Measurements from ENCODE around the gene CCBE1.

The CCBE1 gene

GRCh38 chr18:59593291-59593717 lies 103.9 kb downstream of the CCBE1 start:
- Mint-ChIP-seq H3K27ac (no peak overlapping the region), H3K27me3 (peaks cover 2% of the 10 kb centered on the region), H3K9me3 (no peaks in the 10 kb centered on the region), H3K4me1 (no peaks in the 10 kb centered on the region), H3K36me3 (no peaks in the 10 kb centered on the region), H3K4me3 (no peak overlapping the region)
- ATAC-seq (ENCODE audit: low read depth) (no peak), DNase-seq (ENCODE audit: low spot score in 2 of 2) (no peak)

- Mint-ChIP-seq H3K36me3 (no peaks in the 10 kb centered on the region), H3K4me3 (no peak overlapping the region), H3K4me1 (no peaks in the 10 kb centered on the region), H3K27ac (no peak overlapping the region), H3K9me3 (no peaks in the 10 kb centered on the region), H3K27me3 (peaks cover 2% of the 10 kb centered on the region)
- ATAC-seq (ENCODE audit: low read depth): no peak
- DNase-seq (ENCODE audit: low spot score in 2 of 2): no peak
These were observed 104.6 kb downstream of the CCBE1 start for GRCh38 chr18:59592624-59593023.

GRCh38 chr18:59582395-59582794 lies 114.8 kb downstream of the CCBE1 start:
- no peak overlapping the region for H3K27ac Mint-ChIP-seq
- no peaks in the 10 kb centered on the region for H3K9me3 Mint-ChIP-seq
- ATAC-seq (ENCODE audit: low read depth): no peak
- DNase-seq (ENCODE audit: low spot score in 2 of 2): no peak
- no peak overlapping the region for H3K4me3 Mint-ChIP-seq
- H3K4me1 Mint-ChIP-seq: no peaks in the 10 kb centered on the region
- H3K36me3 Mint-ChIP-seq: no peaks in the 10 kb centered on the region
- peaks cover 6% of the 10 kb centered on the region for H3K27me3 Mint-ChIP-seq

GRCh38 chr18:59579509-59579908 lies 117.7 kb downstream of the CCBE1 start:
- Mint-ChIP-seq H3K27ac (no peak overlapping the region), H3K4me3 (no peak overlapping the region), H3K36me3 (no peaks in the 10 kb centered on the region), H3K9me3 (no peaks in the 10 kb centered on the region), H3K27me3 (peaks cover 5% of the 10 kb centered on the region), H3K4me1 (no peaks in the 10 kb centered on the region)
- ATAC-seq (ENCODE audit: low read depth): no peak
- no peak for DNase-seq (ENCODE audit: low spot score in 2 of 2)

GRCh38 chr18:59577386-59577655 lies 119.9 kb downstream of the CCBE1 start:
- H3K4me1 Mint-ChIP-seq: no peaks in the 10 kb centered on the region
- no peak overlapping the region for H3K27ac Mint-ChIP-seq
- H3K9me3 Mint-ChIP-seq: no peaks in the 10 kb centered on the region
- ATAC-seq (ENCODE audit: low read depth): no peak
- no peak overlapping the region for H3K4me3 Mint-ChIP-seq
- DNase-seq (ENCODE audit: low spot score in 2 of 2): no peak
- peaks cover 5% of the 10 kb centered on the region for H3K27me3 Mint-ChIP-seq
- H3K36me3 Mint-ChIP-seq: no peaks in the 10 kb centered on the region

- no peaks in the 10 kb centered on the region for H3K4me1 Mint-ChIP-seq
- H3K4me3 Mint-ChIP-seq: no peak overlapping the region
- DNase-seq (ENCODE audit: low spot score in 2 of 2) (no peak), ATAC-seq (ENCODE audit: low read depth) (no peak)
- peaks cover 5% of the 10 kb centered on the region for H3K27me3 Mint-ChIP-seq
- H3K27ac Mint-ChIP-seq: no peak overlapping the region
- H3K9me3 Mint-ChIP-seq: no peaks in the 10 kb centered on the region
- no peaks in the 10 kb centered on the region for H3K36me3 Mint-ChIP-seq
These were observed 120.5 kb downstream of the CCBE1 start for GRCh38 chr18:59576541-59577385.

GRCh38 chr18:59575995-59576394 lies 121.2 kb downstream of the CCBE1 start:
- Mint-ChIP-seq H3K4me1 (no peaks in the 10 kb centered on the region), H3K27ac (no peak overlapping the region), H3K27me3 (peaks cover 5% of the 10 kb centered on the region), H3K36me3 (no peaks in the 10 kb centered on the region), H3K9me3 (no peaks in the 10 kb centered on the region), H3K4me3 (no peak overlapping the region)
- no peak for ATAC-seq (ENCODE audit: low read depth)
- DNase-seq (ENCODE audit: low spot score in 2 of 2): no peak

- Mint-ChIP-seq H3K27ac (no peak overlapping the region), H3K4me1 (no peaks in the 10 kb centered on the region), H3K4me3 (no peak overlapping the region), H3K9me3 (no peaks in the 10 kb centered on the region), H3K36me3 (no peaks in the 10 kb centered on the region), H3K27me3 (peaks cover 8% of the 10 kb centered on the region)
- no peak for ATAC-seq (ENCODE audit: low read depth)
- no peak for DNase-seq (ENCODE audit: low spot score in 2 of 2)
These were observed 123.3 kb downstream of the CCBE1 start for GRCh38 chr18:59573962-59574361.

- no peak for DNase-seq (ENCODE audit: low spot score in 2 of 2)
- Mint-ChIP-seq H3K27ac (no peak overlapping the region), H3K27me3 (peaks cover 10% of the 10 kb centered on the region), H3K4me1 (no peaks in the 10 kb centered on the region), H3K4me3 (no peak overlapping the region), H3K36me3 (no peaks in the 10 kb centered on the region), H3K9me3 (no peaks in the 10 kb centered on the region)
- no peak for ATAC-seq (ENCODE audit: low read depth)
These were observed 125.3 kb downstream of the CCBE1 start for GRCh38 chr18:59571902-59572301.

- Mint-ChIP-seq H3K27ac (no peak overlapping the region), H3K4me1 (no peaks in the 10 kb centered on the region), H3K27me3 (peaks cover 6% of the 10 kb centered on the region), H3K4me3 (no peak overlapping the region), H3K9me3 (no peaks in the 10 kb centered on the region), H3K36me3 (no peaks in the 10 kb centered on the region)
- ATAC-seq (ENCODE audit: low read depth) (no peak), DNase-seq (ENCODE audit: low spot score in 2 of 2) (no peak)
These were observed 126.4 kb downstream of the CCBE1 start for GRCh38 chr18:59570796-59571195.

- Mint-ChIP-seq H3K36me3 (no peaks in the 10 kb centered on the region), H3K9me3 (no peaks in the 10 kb centered on the region), H3K4me3 (no peak overlapping the region), H3K27me3 (peaks cover 6% of the 10 kb centered on the region), H3K4me1 (no peaks in the 10 kb centered on the region), H3K27ac (no peak overlapping the region)
- DNase-seq (ENCODE audit: low spot score in 2 of 2): no peak
- no peak for ATAC-seq (ENCODE audit: low read depth)
These were observed 127.0 kb downstream of the CCBE1 start for GRCh38 chr18:59570101-59570775.

GRCh38 chr18:59569390-59569791 lies 127.8 kb downstream of the CCBE1 start:
- Mint-ChIP-seq H3K4me3 (no peak overlapping the region), H3K4me1 (no peaks in the 10 kb centered on the region), H3K36me3 (no peaks in the 10 kb centered on the region), H3K27ac (no peak overlapping the region), H3K27me3 (peaks cover 9% of the 10 kb centered on the region), H3K9me3 (no peaks in the 10 kb centered on the region)
- ATAC-seq (ENCODE audit: low read depth): no peak
- DNase-seq (ENCODE audit: low spot score in 2 of 2): no peak

- ATAC-seq (ENCODE audit: low read depth): no peak
- no peak overlapping the region for H3K4me3 Mint-ChIP-seq
These were observed 129.8 kb downstream of the CCBE1 start for GRCh38 chr18:59567431-59567830.

GRCh38 chr18:59566533-59566971 lies 130.7 kb downstream of the CCBE1 start:
- DNase-seq (ENCODE audit: low spot score in 2 of 2) (no peak), ATAC-seq (ENCODE audit: low read depth) (no peak)
- Mint-ChIP-seq H3K9me3 (no peaks in the 10 kb centered on the region), H3K27ac (no peak overlapping the region), H3K4me1 (no peaks in the 10 kb centered on the region), H3K4me3 (no peak overlapping the region), H3K36me3 (no peaks in the 10 kb centered on the region), H3K27me3 (peaks cover 10% of the 10 kb centered on the region)

More at GRCh38 chr18:59567431-59567830, 129.8 kb downstream of the CCBE1 start:
- Mint-ChIP-seq H3K27me3 (peaks cover 10% of the 10 kb centered on the region), H3K36me3 (no peaks in the 10 kb centered on the region), H3K27ac (no peak overlapping the region), H3K4me1 (no peaks in the 10 kb centered on the region), H3K9me3 (no peaks in the 10 kb centered on the region)
- no peak for DNase-seq (ENCODE audit: low spot score in 2 of 2)

- H3K27ac Mint-ChIP-seq: no peak overlapping the region
- no peaks in the 10 kb centered on the region for H3K9me3 Mint-ChIP-seq
- DNase-seq (ENCODE audit: low spot score in 2 of 2) (no peak), ATAC-seq (ENCODE audit: low read depth) (no peak)
- no peaks in the 10 kb centered on the region for H3K36me3 Mint-ChIP-seq
- no peak overlapping the region for H3K4me3 Mint-ChIP-seq
- peaks cover 10% of the 10 kb centered on the region for H3K27me3 Mint-ChIP-seq
- H3K4me1 Mint-ChIP-seq: no peaks in the 10 kb centered on the region
These were observed 131.3 kb downstream of the CCBE1 start for GRCh38 chr18:59565957-59566356.

All from memory B cell (primary cell).